Measurements from ENCODE around the gene NDUFA13. TPM values are rescaled to one million over a fixed set of nuclear protein-coding genes. Genes with fewer than 3 reads are reported as not detected.

NDUFA13 gene
- total RNA-seq, 8 experiments from 2014 or later = 323 to 522 (median 409) TPM

DNA sequence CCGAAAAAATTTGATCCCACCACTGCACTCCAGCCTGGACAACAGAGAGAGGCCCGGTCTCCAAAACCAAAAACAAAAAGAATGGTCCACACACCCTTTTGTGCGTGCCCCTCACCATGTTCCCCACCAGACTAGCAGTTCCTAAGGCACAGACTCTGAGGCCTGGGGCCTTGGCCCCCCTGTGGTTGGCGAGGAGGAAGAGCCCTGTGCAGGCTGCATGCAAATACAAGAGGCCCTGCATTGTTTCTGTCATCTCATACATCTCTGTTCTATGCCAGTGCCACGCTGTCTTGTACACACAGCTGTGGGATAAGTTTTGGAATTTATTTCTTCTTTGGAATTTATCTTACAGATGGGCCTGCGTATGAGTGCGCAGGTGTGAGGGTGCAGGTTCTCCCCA lies 8.0 kb downstream of the NDUFA13 start:
- in situ Hi-C loops (cut with MboI; ENCODE audit: low pct_unique_long_range_greater_than_20kb in 2 of 9, low sequenced_read_pairs in 9 of 9, unreplicated experiment in 9 of 9) = loop anchor here in 1 of 9 experiments (10.0 kb wide), 1 partner anchor 121 kb away; the partner anchor contains the start of gene GMIP
- WGBS, 10 experiments = 75 to 100% (median 89%) methylated on average over 2 to 3 of the region's 7 CpGs; no CpG with 5 or more reads in 6 of the 10 experiments
- peaks cover 22 to 30% of the 10 kb centered on the region in 2 donors for H3K4me1 ChIP-seq (replicated peaks in 1 of 2)

DNA sequence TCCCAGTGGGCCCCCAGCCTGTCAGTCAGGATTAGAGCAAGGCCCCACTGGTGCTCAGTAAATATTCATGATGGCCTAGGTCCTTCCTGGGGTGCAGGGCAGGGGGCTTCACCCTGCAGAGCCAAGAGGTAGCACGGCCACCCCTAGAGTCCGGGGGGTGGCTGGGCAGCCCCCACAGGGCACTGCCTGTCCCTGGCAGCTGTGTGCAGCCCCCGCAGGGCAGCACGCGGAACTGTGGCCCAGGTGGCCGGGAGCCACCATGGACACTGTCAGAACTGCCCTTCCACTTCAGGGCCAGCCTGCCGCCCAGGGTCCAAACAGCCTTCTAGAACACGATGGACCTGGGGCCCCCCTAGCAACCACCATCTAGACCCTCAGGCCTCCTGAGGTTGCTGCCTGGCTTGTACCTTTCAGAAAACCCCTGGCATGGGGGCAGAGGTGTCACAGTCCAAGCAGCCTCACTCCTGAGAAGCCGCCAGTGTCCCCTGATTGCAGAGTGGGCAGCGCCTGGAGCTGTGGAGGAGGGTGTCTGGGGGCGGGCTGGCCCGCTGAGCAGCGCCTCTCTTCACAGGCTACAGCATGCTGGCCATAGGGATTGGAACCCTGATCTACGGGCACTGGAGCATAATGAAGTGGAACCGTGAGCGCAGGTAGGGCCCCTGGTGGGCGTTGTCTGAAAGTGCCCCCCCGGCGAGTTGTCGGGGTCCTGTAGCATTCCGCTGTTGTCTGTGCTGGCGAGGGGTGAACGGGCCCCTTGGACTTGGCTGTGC lies 9.8 kb downstream of the NDUFA13 start:
- in situ Hi-C loops (cut with MboI; ENCODE audit: low pct_unique_long_range_greater_than_20kb in 2 of 9, low sequenced_read_pairs in 9 of 9, unreplicated experiment in 9 of 9) = loop anchor here in 4 of 9 experiments (10.0 to 25.0 kb wide), 2 partner anchors 112 to 119 kb away; partner anchors contain the start of genes GMIP (in 4 of the 4) and LPAR2 (in 3 of the 4)
- peak in 5 of 8 experiments; percentile 14 to 63 (median 46) for ATAC-seq (replicated peaks in 6 of 8)
- H3K27ac ChIP-seq = peak overlapping the region in 1 of 2 donors; percentile 23
- WGBS, 10 experiments = 83 to 93% (median 83%) methylated on average over 2 to 6 of the region's 23 CpGs; no CpG with 5 or more reads in 5 of the 10 experiments
- H3K4me3 ChIP-seq = no peak overlapping the region
- H3K4me1 ChIP-seq (replicated peaks in 1 of 2) = peaks cover 22 to 33% of the 10 kb centered on the region in 2 donors

More for the DNA sequence above, 8.0 kb downstream of the NDUFA13 start:
- Histone ChIP-seq H3K27ac (no peak overlapping the region), H3K4me3 (no peak overlapping the region)
- ATAC-seq (replicated peaks in 6 of 8) = no peak

DNA sequence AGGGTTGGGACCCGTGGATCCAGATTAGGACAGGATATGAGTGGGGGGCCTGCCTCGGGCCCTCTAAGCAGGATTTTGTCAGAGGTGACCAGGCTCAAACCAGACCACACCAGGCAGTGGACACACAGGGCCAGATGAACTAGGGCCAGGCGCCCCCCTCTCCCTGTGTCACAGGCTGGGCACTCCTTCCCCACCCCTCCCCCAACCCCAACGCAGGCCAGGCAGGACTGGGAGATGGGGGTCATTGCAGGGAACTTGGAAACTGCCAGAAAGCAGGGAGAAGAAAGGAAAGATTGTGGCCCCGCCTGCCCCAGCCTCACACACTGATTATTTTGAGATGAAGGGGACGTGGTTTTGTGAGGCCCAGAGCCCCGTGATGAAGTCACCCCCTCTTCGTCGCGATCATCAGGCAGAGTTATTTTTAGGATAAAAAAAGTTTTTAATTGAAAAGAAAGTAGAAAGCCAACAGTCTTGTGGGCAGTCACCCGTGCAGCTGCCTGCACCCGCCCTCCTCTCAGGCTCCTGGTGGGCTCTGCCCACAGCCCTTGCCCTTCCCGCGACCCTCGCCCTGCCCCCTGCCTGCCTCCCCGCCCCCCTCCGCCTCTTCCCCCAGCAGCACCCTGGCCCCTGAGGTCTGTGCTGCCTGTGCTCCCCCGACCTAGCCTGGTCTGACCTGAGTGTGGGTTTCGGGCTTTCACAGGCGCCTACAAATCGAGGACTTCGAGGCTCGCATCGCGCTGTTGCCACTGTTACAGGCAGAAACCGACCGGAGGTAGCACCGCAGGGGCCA lies 10.8 kb downstream of the NDUFA13 start:
- in situ Hi-C loops (cut with MboI; ENCODE audit: low pct_unique_long_range_greater_than_20kb in 2 of 9, low sequenced_read_pairs in 9 of 9, unreplicated experiment in 9 of 9) = loop anchor here in 4 of 9 experiments (10.0 to 25.0 kb wide), 2 partner anchors 111 to 118 kb away; partner anchors contain the start of genes GMIP (in 4 of the 4) and LPAR2 (in 3 of the 4)
- peak overlapping the region; percentile 18 to 62 for H3K27ac ChIP-seq

DNA sequence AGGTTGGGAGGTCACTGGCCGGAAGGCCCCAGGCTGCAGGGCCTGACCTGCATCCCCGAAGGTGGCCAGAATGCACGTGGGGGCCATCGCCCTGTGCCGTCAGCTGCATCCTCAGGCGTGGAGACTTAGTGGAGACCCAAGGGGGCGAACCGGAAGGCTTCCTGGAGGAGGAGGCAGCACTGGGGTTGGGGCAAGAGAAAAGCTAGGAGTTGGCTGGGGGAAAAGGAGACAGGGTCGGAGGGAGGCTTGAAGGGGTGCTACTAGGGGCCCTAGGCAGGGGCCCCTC lies 11.3 kb downstream of the NDUFA13 start:
- H3K4me3 ChIP-seq = no peak overlapping the region
- H3K27ac ChIP-seq = peak overlapping the region in 1 of 2 donors; percentile 46
- peaks cover 22 to 36% of the 10 kb centered on the region in 2 donors for H3K4me1 ChIP-seq (replicated peaks in 1 of 2)
- in situ Hi-C loops (cut with MboI; ENCODE audit: low pct_unique_long_range_greater_than_20kb in 2 of 9, low sequenced_read_pairs in 9 of 9, unreplicated experiment in 9 of 9) = loop anchor here in 4 of 9 experiments (10.0 to 25.0 kb wide), 2 partner anchors 110 to 117 kb away; partner anchors contain the start of genes GMIP (in 4 of the 4) and LPAR2 (in 3 of the 4)
- no peak for ATAC-seq (replicated peaks in 6 of 8)
- WGBS, 10 experiments = 87 to 97% methylated on average over 3 to 6 of the region's 9 CpGs; no CpG with 5 or more reads in 8 of the 10 experiments

More for the DNA sequence above, 10.8 kb downstream of the NDUFA13 start:
- WGBS, 10 experiments = 33 to 89% (median 77%) methylated on average over 1 to 7 of the region's 28 CpGs; no CpG with 5 or more reads in 4 of the 10 experiments
- ATAC-seq (replicated peaks in 6 of 8) = peak in 5 of 8 experiments; percentile 7 to 63 (median 58)
- Histone ChIP-seq H3K4me1 (replicated peaks in 1 of 2) (peaks cover 22 to 33% of the 10 kb centered on the region in 2 donors), H3K4me3 (no peak overlapping the region)

DNA sequence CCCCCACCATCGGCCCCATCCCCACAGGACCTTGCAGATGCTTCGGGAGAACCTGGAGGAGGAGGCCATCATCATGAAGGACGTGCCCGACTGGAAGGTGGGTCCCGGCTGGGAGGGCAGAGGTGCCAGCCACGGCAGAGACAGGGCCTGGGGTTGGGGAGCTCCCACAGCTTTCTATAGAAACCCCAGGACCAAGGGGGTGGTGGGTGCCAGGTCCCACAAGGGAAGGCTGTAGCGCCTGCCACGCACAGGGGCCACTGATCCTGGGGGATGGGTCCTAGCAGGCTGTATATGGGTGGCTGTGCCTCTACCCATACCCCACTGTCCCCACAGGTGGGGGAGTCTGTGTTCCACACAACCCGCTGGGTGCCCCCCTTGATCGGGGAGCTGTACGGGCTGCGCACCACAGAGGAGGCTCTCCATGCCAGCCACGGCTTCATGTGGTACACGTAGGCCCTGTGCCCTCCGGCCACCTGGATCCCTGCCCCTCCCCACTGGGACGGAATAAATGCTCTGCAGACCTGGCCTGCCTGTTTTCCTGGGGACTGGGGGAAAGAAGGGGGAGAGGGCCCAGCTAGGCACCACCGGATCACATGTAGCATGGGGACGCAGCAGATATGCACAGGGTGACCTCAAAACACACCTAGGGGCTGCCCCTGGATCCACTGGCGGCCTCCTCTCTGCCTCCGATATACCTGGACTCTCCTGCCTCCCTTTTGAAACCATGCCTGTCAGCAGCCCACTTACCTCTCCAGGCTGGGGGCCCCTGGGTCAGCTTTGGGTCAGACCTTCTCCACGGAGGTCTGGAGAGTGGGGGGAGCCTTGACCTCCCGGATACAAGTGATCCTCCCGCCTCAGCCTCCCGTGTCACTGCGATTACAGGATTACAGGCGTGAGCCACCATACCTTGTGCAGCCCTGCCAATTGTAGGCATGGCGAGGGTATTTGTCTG lies 11.9 kb downstream of the NDUFA13 start:
- no peak overlapping the region for H3K27ac ChIP-seq

DNA sequence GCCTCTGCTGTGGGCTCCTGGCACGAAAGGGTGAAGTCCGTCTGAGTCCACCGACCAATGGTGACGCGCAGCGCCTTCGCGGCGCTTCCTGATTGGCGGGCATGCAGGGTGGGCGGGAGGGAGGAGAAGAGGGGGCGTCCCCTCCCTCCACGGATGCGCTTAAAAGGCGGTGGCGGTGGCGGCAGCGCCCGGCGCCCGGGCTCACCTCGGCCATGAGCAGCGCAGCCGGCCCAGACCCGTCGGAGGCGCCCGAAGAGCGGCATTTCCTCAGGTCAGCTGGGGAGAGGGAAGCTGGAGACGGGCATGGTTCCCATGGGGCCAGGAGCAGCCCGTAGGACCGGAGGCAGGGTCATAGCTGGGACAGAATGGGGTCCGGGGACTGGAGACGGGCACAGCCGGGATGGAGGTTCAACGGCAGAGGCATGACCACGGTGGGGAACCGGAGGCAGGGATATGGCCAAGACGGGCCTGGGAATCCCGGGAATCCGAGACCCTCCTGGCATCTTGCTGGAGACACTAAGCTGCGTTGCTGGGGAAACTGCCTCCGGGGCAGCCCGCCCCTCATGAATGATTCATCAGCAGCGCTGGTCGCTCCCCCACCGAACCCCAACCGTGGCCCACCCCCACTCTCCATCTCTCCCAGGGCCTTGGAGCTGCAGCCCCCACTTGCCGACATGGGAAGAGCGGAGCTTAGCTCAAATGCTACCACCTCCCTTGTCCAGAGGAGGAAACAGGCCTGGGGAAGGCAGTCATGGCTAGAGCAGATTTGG lies 12.9 kb downstream of the NDUFA13 start, which contains the start of gene YJEFN3:
TSS of gene YJEFN3 (plus strand) at position 191 of the 770 bp plus-strand sequence. CDS start at position 213, 22 bp downstream.
- Histone ChIP-seq H3K4me1 (replicated peaks in 1 of 2) (peaks cover 24 to 39% of the 10 kb centered on the region in 2 donors), H3K4me3 (peak within 1 kb of the TSS in 3 of 5 donors; percentile 15 to 40 (median 19)), H3K27ac (no peak within 1 kb of the TSS)
- in situ Hi-C loops (cut with MboI; ENCODE audit: low pct_unique_long_range_greater_than_20kb in 2 of 9, low sequenced_read_pairs in 9 of 9, unreplicated experiment in 9 of 9) = loop anchor here in 4 of 9 experiments (10.0 to 25.0 kb wide), 2 partner anchors 108 to 116 kb away; partner anchors contain the start of genes GMIP (in 4 of the 4) and LPAR2 (in 3 of the 4)
- WGBS, 10 experiments = 100% methylated on average over 1 of the region's 50 CpGs; no CpG with 5 or more reads in 9 of the 10 experiments
- ATAC-seq (replicated peaks in 6 of 8) = peak in 3 of 8 experiments; percentile 22 to 47 (median 35)

More for the DNA sequence above, 11.9 kb downstream of the NDUFA13 start:
- WGBS, 10 experiments = 20 to 100% (median 85%) methylated on average over 1 to 5 of the region's 27 CpGs; no CpG with 5 or more reads in 6 of the 10 experiments
- in situ Hi-C loops (cut with MboI; ENCODE audit: low pct_unique_long_range_greater_than_20kb in 2 of 9, low sequenced_read_pairs in 9 of 9, unreplicated experiment in 9 of 9) = loop anchor here in 4 of 9 experiments (10.0 to 25.0 kb wide), 2 partner anchors 109 to 117 kb away; partner anchors contain the start of genes GMIP (in 4 of the 4) and LPAR2 (in 3 of the 4)
- H3K4me1 ChIP-seq (replicated peaks in 1 of 2) = peaks cover 24 to 39% of the 10 kb centered on the region in 2 donors
- no peak for ATAC-seq (replicated peaks in 6 of 8)
- peak overlapping the region in 1 of 5 donors; percentile 40 for H3K4me3 ChIP-seq

DNA sequence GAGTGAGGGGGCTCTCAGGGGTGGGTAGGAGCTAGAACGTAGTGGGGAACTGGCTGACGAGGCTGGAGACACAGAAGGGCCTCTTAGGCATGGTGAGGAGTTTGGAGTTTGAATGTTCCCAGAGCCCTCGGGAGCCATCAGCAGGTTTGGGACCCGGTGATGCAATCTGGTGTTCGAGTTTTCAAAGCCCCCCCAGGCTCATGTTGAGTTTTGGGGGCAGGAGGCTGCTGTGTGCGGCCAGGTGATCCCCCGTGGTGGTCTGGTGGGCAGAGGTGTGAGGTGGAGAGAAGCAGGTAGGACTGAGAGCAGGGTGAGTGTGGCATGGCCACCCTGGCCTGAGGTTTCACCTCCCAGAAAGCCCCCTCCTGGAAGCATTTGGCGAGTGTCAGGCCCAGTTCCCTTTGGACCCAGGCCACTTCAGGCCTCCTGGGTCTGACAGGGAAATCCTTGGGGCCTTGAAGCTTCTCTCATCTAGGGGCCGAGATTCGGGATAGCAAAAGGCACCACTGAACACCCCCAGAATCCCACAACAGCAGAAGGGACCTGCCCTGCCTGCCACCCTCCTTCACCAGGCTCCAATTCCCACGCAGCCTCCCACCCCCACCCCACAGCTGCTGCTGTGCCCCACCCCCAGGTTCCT lies 13.9 kb downstream of the NDUFA13 start:
- 70 to 100% (median 100%) methylated on average over 1 to 2 of the region's 11 CpGs; no CpG with 5 or more reads in 7 of the 10 experiments for WGBS, 10 experiments
- peaks cover 24 to 39% of the 10 kb centered on the region in 2 donors for H3K4me1 ChIP-seq (replicated peaks in 1 of 2)
- in situ Hi-C loops (cut with MboI; ENCODE audit: low pct_unique_long_range_greater_than_20kb in 2 of 9, low sequenced_read_pairs in 9 of 9, unreplicated experiment in 9 of 9) = loop anchor here (10.0 to 25.0 kb wide), 2 partner anchors 107 to 115 kb away; partner anchors contain the start of genes GMIP (in 9 of the 9) and LPAR2 (in 3 of the 9)
- no peak overlapping the region for H3K27ac ChIP-seq
- no peak overlapping the region for H3K4me3 ChIP-seq
- no peak for ATAC-seq (replicated peaks in 6 of 8)

DNA sequence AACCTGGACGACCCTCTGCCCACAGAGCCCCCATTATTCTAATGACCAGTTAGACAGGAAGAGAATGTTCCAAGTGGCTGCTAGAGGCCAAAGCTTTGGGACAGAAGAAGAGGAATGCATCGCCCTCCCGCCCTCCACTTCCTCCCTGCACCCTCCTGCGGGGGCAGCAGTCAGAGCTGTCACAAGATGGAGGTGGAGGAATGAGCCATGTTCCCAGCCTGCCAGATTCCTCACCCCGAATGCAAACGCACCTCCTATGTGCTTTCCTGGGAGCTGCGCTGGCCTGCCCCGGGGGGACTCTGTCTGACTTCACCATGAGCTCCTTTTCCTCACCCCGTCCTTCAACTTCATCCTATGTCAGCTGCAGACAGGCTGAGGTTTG lies 14.4 kb downstream of the NDUFA13 start:
- peaks cover 22 to 34% of the 10 kb centered on the region in 2 donors for H3K4me1 ChIP-seq (replicated peaks in 1 of 2)
- H3K4me3 ChIP-seq = no peak overlapping the region
- H3K27ac ChIP-seq = no peak overlapping the region
- ATAC-seq (replicated peaks in 6 of 8) = no peak
- 0 to 100% (median 80%) methylated on average over 1 of the region's 9 CpGs; no CpG with 5 or more reads in 7 of the 10 experiments for WGBS, 10 experiments
- in situ Hi-C loops (cut with MboI; ENCODE audit: low pct_unique_long_range_greater_than_20kb in 2 of 9, low sequenced_read_pairs in 9 of 9, unreplicated experiment in 9 of 9) = loop anchor here in 8 of 9 experiments (10.0 to 25.0 kb wide), 2 partner anchors 107 to 114 kb away; partner anchors contain the start of genes GMIP (in 8 of the 8) and LPAR2 (in 3 of the 8)

DNA sequence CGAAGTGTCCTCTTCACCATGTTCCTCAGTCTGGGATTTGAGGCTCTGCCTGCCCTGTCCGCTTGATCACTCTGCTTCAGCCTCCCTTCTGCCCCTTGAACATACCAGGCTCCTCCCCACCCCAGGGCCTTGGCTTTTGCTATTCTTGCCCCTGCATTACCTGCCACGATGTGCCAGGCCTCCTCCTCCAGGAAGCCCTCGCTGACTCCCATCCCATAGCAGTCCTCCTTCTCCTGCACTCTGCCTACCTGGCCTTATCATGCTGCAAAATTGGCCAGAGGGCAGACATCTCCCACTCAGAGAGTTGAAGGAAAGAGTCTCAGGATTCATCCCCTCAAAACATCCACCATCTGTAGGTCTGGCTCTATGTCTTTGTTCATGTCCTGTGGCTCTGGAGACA lies 14.9 kb downstream of the NDUFA13 start:
- WGBS, 10 experiments = 50 to 100% (median 90%) methylated on average over 1 to 4 of the region's 4 CpGs; no CpG with 5 or more reads in 4 of the 10 experiments
- no peak for ATAC-seq (replicated peaks in 6 of 8)
- Histone ChIP-seq H3K4me1 (replicated peaks in 1 of 2) (peaks cover 17 to 30% of the 10 kb centered on the region in 2 donors), H3K27ac (no peak overlapping the region), H3K4me3 (no peak overlapping the region)
- in situ Hi-C loops (cut with MboI; ENCODE audit: low pct_unique_long_range_greater_than_20kb in 2 of 9, low sequenced_read_pairs in 9 of 9, unreplicated experiment in 9 of 9) = loop anchor here in 8 of 9 experiments (10.0 to 25.0 kb wide), 2 partner anchors 106 to 114 kb away; partner anchors contain the start of genes GMIP (in 8 of the 8) and LPAR2 (in 3 of the 8)
